GM18507 (cell line): ENCODE results near the gene JPH3.

Experiments used
- DNase-seq: peaks from one replicate; pipeline ENCODE4 v3.0.0; 2011; ENCODE audit warnings: low read depth; ENCODE audit not compliant: insufficient read length; ENCODE audit errors: extremely low spot score
- FAIRE-seq: peaks from 2 replicates; lab custom pipeline; 2011; peaks lifted over from hg19 to GRCh38; lab: Jason Lieb, UNC

JPH3 gene

DNA sequence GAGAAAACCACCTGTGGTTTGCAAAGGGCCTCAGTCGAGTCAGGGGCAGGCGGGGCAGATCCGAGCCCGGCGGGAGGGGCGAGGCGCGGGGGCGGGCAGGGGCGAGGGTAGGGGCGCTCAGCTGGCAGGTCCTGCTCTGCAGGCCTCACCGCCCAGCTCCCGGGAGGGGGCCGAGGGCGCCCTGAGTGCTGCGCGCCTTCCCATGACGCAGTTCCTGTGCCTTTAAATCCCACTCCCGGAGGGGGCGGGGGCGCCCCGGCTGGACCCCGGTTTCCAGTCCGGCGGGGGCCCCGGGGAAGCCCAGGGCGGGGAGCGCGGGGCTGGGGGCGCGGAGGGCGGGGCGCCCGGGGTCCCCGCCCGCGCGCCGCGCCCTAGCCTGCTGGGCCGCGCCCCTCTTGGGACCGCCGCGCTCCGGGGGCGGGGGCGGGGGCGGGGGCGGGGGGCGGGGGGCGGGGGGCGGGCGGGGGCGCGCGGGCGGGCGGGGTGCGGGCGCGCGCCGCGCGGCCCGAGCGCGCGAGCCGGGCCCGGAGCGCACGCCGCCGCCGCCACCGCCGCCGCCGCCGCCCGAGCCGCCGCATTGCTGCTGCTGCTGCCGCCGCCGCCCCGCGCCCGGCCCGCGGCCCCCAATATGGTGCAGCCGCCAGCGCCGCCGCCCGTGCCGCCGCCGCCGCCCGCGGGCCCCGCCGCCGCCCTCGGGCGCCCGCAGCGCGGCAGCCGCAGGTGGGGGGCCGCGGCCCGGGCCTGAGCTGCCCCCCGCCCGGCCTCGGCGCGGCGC lies at the start of gene JPH3:
Gene JPH3, plus strand, starts transcription at position 508 of the 775 bp plus-strand sequence. CDS start 639 bp downstream, outside the sequence.
- DNase-seq (no peak), FAIRE-seq (no peak)

DNA sequence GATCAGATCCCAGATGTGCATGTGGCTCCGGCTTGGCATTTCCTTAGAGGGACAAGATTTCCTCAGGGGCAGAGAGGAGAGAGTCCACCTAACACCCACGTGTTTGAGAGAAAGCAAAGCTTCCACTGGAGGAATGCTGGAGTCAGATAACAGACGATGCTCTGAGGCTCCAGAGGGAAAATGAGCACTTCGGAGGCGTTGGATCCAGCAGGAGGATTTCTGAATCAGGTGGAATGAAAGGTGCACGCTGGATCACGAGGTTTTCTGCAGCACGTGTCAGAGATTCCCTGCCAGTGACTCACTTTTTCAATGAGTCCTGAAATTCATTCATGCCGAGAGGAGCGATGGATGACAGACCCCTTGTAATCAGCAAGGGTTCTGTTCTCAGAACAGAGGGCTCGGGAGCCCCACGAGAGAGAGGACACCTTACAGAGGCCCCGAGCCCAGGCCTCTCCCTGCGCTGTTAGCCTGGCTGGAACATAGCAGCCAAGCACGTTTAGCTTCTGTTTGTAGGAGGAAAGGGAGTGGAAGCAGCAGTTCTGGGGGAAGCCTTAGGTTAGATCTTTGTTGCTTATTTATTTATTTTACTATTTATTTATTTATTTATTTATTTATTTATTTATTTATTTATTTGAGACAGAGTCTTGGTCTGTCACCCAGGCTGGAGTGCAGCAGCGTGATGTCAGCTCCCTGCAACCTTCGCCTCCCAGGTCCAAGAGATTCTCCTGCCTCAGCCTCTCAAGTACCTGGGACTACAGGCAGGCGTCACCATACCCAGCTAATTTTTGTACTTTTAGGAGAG lies 49.3 kb upstream of the JPH3 start:
- no peak for FAIRE-seq

GRCh38 chr16:87554754-87555427 lies 47.4 kb upstream of the JPH3 start:
- FAIRE-seq, result no peak
- DNase-seq, result no peak

More for the DNA sequence above, 49.3 kb upstream of the JPH3 start:
- DNase-seq, result no peak

- DNase-seq, result no peak
- FAIRE-seq, result no peak
Observed at GRCh38 chr16:87555647-87556046, 46.7 kb upstream of the JPH3 start.

DNA sequence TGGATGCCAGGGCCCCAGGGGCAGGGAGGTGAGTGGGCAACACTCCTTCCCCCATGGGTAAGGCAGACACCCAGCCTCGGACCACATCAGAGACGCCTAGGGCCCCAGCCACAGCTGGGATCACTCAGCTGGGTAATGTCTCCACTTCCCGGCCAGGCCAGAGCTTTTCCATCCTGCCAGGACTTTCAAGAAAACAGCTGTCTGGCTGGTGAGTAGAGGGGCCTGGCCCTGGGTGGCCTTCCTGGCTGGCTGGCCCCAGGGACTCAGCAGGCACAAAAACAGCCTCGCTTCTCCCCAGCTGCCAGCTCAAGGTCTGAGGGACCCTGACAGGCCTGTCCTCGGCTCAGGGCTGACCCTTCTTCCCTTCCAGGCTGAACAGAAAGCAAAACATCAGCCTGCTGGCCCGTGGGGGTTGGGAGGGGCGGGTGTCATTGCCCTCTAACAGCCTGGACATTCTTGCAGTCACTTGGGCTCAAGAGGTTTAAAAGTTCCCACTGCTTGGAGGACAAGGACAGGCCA lies 45.3 kb upstream of the JPH3 start:
- no peak for FAIRE-seq
- DNase-seq, result no peak

DNA sequence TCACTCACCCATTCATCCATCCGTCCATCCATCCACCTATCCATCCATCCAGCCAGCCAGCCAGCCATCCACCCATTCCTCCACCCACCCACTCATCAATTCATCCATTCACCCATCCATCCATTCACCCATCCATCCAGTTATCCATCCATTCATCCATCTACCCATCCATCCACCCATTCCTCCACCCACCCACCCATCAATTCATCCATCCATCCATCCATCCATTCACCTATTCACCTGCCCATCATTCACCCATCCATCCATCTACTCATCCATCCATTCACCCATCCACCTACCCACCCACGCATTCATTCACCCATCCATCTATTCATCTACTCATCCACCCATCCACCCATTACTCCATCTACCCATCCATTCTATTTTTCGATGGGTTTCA lies 43.6 kb upstream of the JPH3 start:
- no peak for DNase-seq
- FAIRE-seq, result no peak

DNA sequence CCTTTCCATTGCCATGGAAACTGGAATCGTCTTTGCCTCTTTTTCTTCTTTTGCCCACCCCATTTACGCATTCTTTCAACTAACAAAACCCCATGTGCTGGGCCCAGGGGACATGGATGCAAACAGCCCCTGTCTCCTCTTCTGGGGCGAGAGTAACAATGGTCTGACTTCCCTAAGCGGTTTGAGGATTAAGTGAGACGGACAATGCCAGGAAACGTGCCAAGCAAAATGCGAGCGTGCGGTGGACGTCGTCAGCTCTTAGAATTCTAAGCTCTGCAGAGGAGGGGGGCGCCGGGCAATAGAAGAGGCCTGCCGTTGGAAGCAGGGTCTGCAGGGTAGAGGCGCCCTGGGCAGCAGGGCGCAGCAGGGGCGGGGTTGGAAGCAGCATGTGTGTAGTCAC lies 42.4 kb upstream of the JPH3 start:
- FAIRE-seq (no peak), DNase-seq (no peak)

GRCh38 chr16:87560428-87561199 lies 41.7 kb upstream of the JPH3 start:
- FAIRE-seq (no peak), DNase-seq (peak; percentile 32)

DNA sequence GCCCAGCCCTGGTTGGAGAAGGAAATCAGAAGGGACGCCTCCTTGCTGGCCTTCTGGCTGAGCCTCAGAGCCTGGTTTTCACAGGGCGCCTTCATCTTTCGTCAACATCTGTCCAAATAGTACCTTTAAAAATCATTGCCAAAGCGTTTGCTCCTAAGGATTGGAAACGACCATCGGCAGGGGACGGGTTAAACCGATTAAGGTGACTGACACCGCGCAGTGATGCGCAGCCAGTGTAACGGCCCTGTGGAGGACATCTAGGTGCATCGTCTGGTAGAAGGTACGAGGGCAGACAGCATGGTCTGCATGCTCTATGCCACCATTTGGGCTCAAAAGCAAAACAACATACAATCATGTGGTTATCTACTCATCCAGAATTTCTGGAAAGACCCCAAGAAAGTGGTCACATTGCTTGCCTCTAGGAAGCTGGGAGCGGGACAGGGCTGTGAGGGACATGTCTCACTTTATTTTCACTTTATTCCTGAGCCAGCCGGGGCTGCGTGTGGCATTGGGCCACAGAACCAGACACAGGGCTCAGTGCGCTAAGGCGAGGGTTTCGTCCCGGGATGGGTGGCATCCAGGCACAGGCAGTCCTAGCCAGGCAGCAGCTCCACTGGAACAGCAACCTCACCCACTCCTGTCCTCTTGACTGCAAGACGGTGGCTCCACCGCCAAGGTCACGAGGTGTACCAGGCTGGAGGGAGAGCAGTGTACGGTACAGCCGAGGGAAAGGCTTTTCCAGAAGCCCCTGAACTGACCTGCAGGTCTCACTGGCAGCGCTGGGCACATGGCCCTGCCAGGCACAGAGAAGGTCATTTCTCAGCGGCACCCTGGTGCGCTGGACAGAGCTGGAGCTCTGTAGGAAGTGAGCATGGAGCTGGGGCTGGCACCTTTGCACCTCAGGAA lies 40.9 kb upstream of the JPH3 start:
- no peak for DNase-seq
- no peak for FAIRE-seq

- FAIRE-seq (no peak), DNase-seq (no peak)
Observed at GRCh38 chr16:87562201-87562600, 40.1 kb upstream of the JPH3 start.

DNA sequence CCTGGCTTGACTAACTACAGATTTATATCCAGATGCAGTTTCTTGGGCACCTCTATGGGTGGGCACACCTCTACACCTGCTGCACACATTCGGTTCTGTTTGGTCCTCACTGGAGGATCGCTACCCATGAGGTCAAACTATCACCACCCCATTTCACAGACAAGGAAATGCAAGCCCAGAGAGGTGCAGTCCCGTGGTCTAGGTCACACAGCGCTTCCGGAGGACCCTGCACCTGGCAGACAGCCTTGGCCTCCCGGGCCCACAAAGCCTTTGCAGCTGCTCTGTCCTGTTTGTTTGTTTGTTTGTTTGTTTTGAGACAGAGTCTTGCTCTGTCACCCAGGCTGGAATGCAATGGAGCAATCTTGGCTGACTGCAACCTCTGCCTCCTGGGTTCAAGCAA lies 39.3 kb upstream of the JPH3 start:
- no peak for DNase-seq
- FAIRE-seq, result no peak

- FAIRE-seq, result no peak
- DNase-seq, result no peak
Observed at GRCh38 chr16:87563714-87564523, 38.4 kb upstream of the JPH3 start.

DNA sequence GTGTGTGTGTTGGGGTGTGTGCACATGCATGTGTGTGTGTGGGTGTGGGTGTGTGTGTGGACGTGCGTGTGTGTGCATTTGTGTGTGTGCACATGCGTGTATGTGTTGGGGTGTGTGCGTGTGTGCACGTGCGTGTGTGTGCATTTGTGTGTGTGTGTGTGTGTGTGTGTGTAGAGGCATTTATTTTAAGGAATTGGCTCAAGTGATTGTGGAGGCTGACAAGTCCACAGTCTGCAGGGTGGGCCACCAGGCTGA lies 37.9 kb upstream of the JPH3 start:
- DNase-seq (no peak), FAIRE-seq (no peak)

GRCh38 chr16:87569601-87570571 lies 32.4 kb upstream of the JPH3 start:
- no peak for FAIRE-seq
- DNase-seq, result no peak

- no peak for DNase-seq
- FAIRE-seq, result no peak
Observed at GRCh38 chr16:87570572-87570937, 31.8 kb upstream of the JPH3 start.

DNA sequence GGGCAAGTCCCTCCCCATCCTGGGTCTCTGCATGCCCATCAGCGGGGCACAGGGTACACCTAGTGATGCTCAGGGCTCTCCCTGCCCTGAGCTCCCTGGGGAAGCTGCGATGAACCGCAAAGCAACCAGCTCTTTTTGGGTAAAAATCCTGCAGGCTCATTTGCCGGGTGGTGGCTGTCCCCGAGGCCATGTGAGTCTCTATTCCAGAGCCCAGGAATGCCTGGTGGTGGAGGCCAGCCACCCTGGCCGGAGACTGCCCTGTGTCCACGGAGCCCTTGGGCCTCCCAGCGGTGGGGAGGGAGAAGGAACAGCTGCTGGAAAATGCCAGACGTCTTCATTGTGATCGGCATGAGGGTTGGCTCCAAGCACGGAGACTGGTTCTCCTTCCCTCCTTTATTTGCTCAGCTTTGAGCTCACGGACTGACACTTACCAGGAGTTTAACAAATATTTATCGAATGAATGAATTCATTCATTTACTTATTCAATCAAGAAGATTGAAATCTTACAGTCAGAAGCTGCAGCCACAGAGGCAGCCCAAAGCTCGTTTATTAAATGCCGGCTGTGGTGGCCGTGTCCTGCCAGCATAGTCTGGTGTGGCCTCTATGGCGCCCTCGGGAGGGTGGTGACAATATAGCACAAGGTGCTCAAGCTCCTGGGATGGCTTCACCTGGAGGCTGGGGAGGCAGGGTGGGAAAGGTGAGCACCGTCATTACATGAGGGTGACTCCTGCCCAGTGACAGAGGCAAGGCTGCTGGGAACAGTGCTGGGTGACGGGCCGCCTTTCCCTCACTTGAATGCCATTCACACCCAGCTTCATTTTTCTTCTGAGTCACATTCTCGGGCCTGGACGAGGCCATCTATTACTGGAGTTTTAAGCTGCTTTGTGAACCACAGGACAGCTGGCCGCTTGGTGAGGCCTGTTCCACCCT lies 31.1 kb upstream of the JPH3 start:
- DNase-seq (no peak), FAIRE-seq (no peak)
